Colonic mucosa (tissue), 4 donors: ENCODE results near the gene MDM2. TPM values are rescaled to one million over a fixed set of nuclear protein-coding genes. Genes with fewer than 3 reads are reported as not detected.

Source experiments
- DNase-seq: peaks from one replicate; pipeline ENCODE4 v3.0.0-alpha.2; 2020
- H3K27ac ChIP-seq: fragments of 200-600 bp; one replicate; pipeline ENCODE4 v1.8.0; 2021
- H3K27me3 ChIP-seq: fragments of 200-600 bp; one replicate; pipeline ENCODE4 v1.8.0; 2021
- H3K36me3 ChIP-seq: fragments of 200-600 bp; one replicate; pipeline ENCODE4 v1.8.0; 2021
- H3K4me1 ChIP-seq: fragments of 200-600 bp; one replicate; pipeline ENCODE4 v1.8.0; 2021; ENCODE audit warnings: mild to moderate bottlenecking
- H3K4me3 ChIP-seq: fragments of 200-600 bp; one replicate; pipeline ENCODE4 v1.8.0; 2021
- H3K9ac ChIP-seq, 2 donors: one replicate each; pipeline ENCODE4 v1.7.0; 2013; ENCODE audit warnings: control low read depth in 2 of 2, low read depth in 2 of 2, low read length in 2 of 2
- H3K9me3 ChIP-seq: fragments of 200-600 bp; one replicate; pipeline ENCODE4 v1.8.0; 2021
- CTCF ChIP-seq: fragments of 200-600 bp; IDR thresholded peaks from one replicate; pipeline ENCODE4 v1.8.0; 2022; ENCODE audit warnings: antibody characterized with exemption, mild to moderate bottlenecking
- intact Hi-C: fragments of 100-400 bp; cut with DNase I; formaldehyde crosslinking; loops from one replicate; pipeline ENCODE4 v1.14.1; 2022
- total RNA-seq, 2 donors: library from RNA; stranded (reverse); fragmentation: NEBNext Ultra II Directional in 1 of 2; extraction: Animal tissue kit (Norgen Biotek cat#: 25700) in 1 of 2; gene quantifications; one replicate each; pipeline ENCODE4 v1.2.1, GENCODE V29; 2021
- donor health status: healthy.
- donor health status: DM: no; HTN: no; CAD: no.
- donor health status: DM: no; HTN: no; CAD: no.

The MDM2 gene
- total RNA-seq, 2 donors from 2014 or later: 94.8 to 107 TPM

- H3K27ac ChIP-seq: no peak overlapping the region
- H3K4me1 ChIP-seq: no peaks in the 10 kb centered on the region
- H3K9me3 ChIP-seq: no peaks in the 10 kb centered on the region
- H3K9ac ChIP-seq: no peak overlapping the region
- H3K36me3 ChIP-seq: no peaks in the 10 kb centered on the region
- TF ChIP-seq CTCF: no peak
- no peaks in the 10 kb centered on the region for H3K27me3 ChIP-seq
- intact Hi-C loops: no loop called here
- no peak overlapping the region for H3K4me3 ChIP-seq
- no peak for DNase-seq
Measured at GRCh38 chr12:68769941-68770340, 38.0 kb upstream of the MDM2 start.

- H3K9ac ChIP-seq: no peak overlapping the region
- no peaks in the 10 kb centered on the region for H3K9me3 ChIP-seq
- H3K36me3 ChIP-seq: no peaks in the 10 kb centered on the region
- DNase-seq: no peak
- intact Hi-C loops: no loop called here
- no peaks in the 10 kb centered on the region for H3K27me3 ChIP-seq
- no peak overlapping the region for H3K27ac ChIP-seq
- no peaks in the 10 kb centered on the region for H3K4me1 ChIP-seq
- TF ChIP-seq CTCF: no peak
- no peak overlapping the region for H3K4me3 ChIP-seq
Measured at GRCh38 chr12:68771223-68771925, 36.6 kb upstream of the MDM2 start.

- no peak for TF ChIP-seq CTCF
- intact Hi-C loops: no loop called here
- H3K27ac ChIP-seq: no peak overlapping the region
Measured at GRCh38 chr12:68772714-68773113, 35.3 kb upstream of the MDM2 start.

DNA sequence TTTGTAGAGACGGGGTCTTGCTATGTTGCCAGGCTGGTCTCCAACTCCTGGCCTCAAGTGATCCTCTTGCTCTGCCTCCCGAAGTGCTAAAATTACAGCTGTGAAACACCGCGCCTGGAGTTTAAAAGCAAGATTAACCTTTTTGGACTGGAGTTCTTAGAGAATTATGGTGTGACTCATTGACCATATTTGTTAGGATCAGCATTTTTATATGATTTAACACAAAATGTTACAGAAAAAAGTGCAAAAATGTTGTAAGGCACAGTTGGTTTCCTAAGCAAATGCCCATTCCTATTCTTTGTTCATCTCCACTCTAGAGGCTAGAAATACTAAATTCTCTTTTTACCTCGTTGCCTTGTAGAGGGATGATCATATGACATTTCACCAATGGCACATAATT lies 34.4 kb upstream of the MDM2 start:
- DNase-seq: no peak
- Histone ChIP-seq H3K4me1 (no peaks in the 10 kb centered on the region), H3K27ac (no peak overlapping the region), H3K4me3 (no peak overlapping the region), H3K27me3 (no peaks in the 10 kb centered on the region), H3K9ac (no peak overlapping the region), H3K9me3 (no peaks in the 10 kb centered on the region), H3K36me3 (no peaks in the 10 kb centered on the region)
- TF ChIP-seq CTCF: no peak
- intact Hi-C loops: no loop called here

More at GRCh38 chr12:68772714-68773113, 35.3 kb upstream of the MDM2 start:
- H3K36me3 ChIP-seq: no peaks in the 10 kb centered on the region
- H3K4me3 ChIP-seq: no peak overlapping the region
- no peak overlapping the region for H3K9ac ChIP-seq
- H3K4me1 ChIP-seq: no peaks in the 10 kb centered on the region
- no peaks in the 10 kb centered on the region for H3K27me3 ChIP-seq
- no peaks in the 10 kb centered on the region for H3K9me3 ChIP-seq
- no peak for DNase-seq

- H3K36me3 ChIP-seq: no peaks in the 10 kb centered on the region
- no peaks in the 10 kb centered on the region for H3K4me1 ChIP-seq
- H3K9ac ChIP-seq: no peak overlapping the region
- TF ChIP-seq CTCF: no peak
- H3K4me3 ChIP-seq: no peak overlapping the region
- DNase-seq: no peak
- H3K9me3 ChIP-seq: no peaks in the 10 kb centered on the region
- H3K27ac ChIP-seq: no peak overlapping the region
- no peaks in the 10 kb centered on the region for H3K27me3 ChIP-seq
- intact Hi-C loops: no loop called here
Measured at GRCh38 chr12:68775121-68775630, 32.8 kb upstream of the MDM2 start.
